ENCODE results near the gene EXOC3L2. TPM values are rescaled to one million over a fixed set of nuclear protein-coding genes. Genes with fewer than 3 reads are reported as not detected.

Gene EXOC3L2
- total and polyA plus RNA-seq, 2 of the 8 experiments (the other 6 are each of a cell fraction or from before 2014, with no cell fraction given) = 1.4 to 1.6 TPM

DNA sequence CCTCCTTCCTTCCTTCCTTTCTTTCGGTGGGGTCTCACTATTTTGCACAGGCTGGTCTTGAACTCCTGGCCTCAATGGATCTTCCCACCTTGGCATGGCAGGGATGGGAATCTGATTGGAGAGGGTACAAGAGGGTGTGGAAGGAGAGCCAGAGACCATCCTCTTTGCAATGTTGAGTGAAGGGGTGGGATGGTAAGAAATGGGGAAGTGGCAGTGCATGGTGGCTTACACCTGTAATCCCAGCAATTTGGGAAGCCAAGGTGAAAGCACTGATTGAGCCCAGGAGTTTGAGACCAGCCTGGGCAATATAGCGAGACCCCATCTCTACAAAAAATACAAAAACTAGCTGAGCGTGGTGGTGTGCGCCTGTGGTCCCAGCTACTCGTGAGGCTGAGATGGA lies 61.1 kb downstream of the EXOC3L2 start (continued):
- TF ChIP-seq BCL11A (IDR thresholded peaks at IDR 0.05; ENCODE audit: low read depth in 2 of 2, low read length in 2 of 2) = no peak
- TF ChIP-seq BACH1 (IDR thresholded peaks at IDR 0.05; ENCODE audit: low read length) = no peak
- no peak for TF ChIP-seq CREB1 (IDR thresholded peaks at IDR 0.05)
- no peak for TF ChIP-seq JUND (IDR thresholded peaks at IDR 0.05; ENCODE audit: low read length)
- no peak for TF ChIP-seq ASH2L (IDR thresholded peaks at IDR 0.05; ENCODE audit: low read length)
- TF ChIP-seq CBX5 (IDR thresholded peaks at IDR 0.05; ENCODE audit: low read depth, low read length) = no peak

Data from H1 (cell line).